Muscle of leg (tissue), 11 donors: ENCODE results near the gene ZNF618. TPM values are rescaled to one million over a fixed set of nuclear protein-coding genes. Genes with fewer than 3 reads are reported as not detected.

Experiments
- DNase-seq: peaks from one replicate; pipeline ENCODE4 v3.0.0; 2013
- H3K27ac ChIP-seq: one replicate; pipeline ENCODE4 v1.5.1; 2013; ENCODE audit warnings: mild to moderate bottlenecking, low read length, control low read depth
- H3K27me3 ChIP-seq: one replicate; pipeline ENCODE4 v1.6.1; 2013; ENCODE audit warnings: low read length; ENCODE audit not compliant: control insufficient read depth, insufficient read depth
- H3K36me3 ChIP-seq: one replicate; pipeline ENCODE4 v1.6.1; 2013; ENCODE audit warnings: low read length; ENCODE audit not compliant: control insufficient read depth, insufficient read depth
- H3K4me1 ChIP-seq: one replicate; pipeline ENCODE4 v1.6.1; 2013; ENCODE audit warnings: low read length; ENCODE audit not compliant: control insufficient read depth, insufficient read depth
- H3K4me3 ChIP-seq: one replicate; pipeline ENCODE4 v1.5.1; 2013; ENCODE audit warnings: low read length, control low read depth
- H3K9me3 ChIP-seq: replicated peaks from 2 replicates; pipeline ENCODE4 v1.6.1; 2013; ENCODE audit warnings: low read depth, low read length; ENCODE audit not compliant: control insufficient read depth
- WGBS: methylation state at CpG from one replicate; pipeline ENCODE4 v1.1.5; 2013; ENCODE audit warnings: missing lambda C conversion rate; ENCODE audit not compliant: insufficient coverage; 5-methylcytosine and 5-hydroxymethylcytosine counted together
- polyA plus RNA-seq, 8 donors: library from polyadenylated mRNA; unstranded; fragments of 120-200 nt; gene quantifications; one replicate each; pipeline versions ENCODE4 v1.2.1 to v1.2.3, GENCODE V29; 2013; ENCODE audit warnings: inconsistent platforms in 1 of 8, low replicate concordance in 1 of 8; ENCODE audit not compliant: insufficient read length in 8 of 8, insufficient read depth in 1 of 8
- total RNA-seq: library from RNA; stranded (reverse); fragments of 120-200 nt; gene quantifications from one replicate; pipeline ENCODE4 v1.2.4, GENCODE V29; 2013

Gene ZNF618
- total and polyA plus RNA-seq, 9 donors: 6.4 to 21.8 (median 16.1) TPM

DNA sequence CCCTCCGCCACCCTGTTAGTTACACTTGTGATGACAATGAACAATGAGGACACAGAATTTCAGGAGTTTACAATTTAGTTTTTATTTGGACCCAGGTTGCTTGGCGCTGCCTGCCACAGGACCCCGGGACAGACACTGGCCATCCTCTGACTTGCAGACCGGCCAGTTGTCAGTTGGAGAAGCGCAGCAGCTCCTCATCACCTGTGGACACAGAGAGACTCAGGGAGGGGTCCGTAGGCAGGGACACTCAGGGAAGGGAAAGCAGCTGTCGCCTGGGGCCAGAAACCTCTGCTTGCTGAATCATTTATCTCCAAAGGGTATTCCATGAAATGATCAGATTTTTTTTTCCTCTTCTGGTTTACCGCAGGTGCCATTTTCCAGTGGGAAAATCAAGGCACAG, 184.0 kb downstream of the ZNF618 start:
- Histone ChIP-seq H3K27me3 (no peaks in the 10 kb centered on the region), H3K4me1 (peaks cover 29% of the 10 kb centered on the region), H3K4me3 (no peak overlapping the region), H3K36me3 (no peaks in the 10 kb centered on the region), H3K9me3 (peaks cover 2% of the 10 kb centered on the region), H3K27ac (peak overlapping the region; percentile 47)
- no peak for DNase-seq
- 83% methylated on average over 5 of the region's 8 CpGs for WGBS

DNA sequence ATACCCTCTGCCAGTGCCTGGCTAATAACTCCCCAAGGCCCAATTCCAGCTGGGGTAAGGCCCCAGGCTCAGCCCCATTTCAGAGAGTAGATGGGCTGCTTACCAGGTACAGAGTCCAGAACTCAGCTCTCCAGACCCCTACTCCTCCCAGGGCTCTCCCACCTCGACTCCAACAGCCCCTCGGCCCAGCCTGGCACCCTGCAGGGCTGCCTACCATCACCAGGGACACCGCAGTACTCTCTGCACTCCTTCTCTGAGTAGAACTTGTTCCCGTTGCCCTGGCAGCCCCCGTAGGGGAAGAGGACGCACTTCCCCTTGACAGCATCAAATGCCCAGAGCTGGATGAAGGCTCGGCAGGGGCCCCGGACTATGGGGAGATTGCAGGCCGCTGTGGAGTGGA, 184.6 kb downstream of the ZNF618 start:
- peaks cover 29% of the 10 kb centered on the region for H3K4me1 ChIP-seq
- 57% methylated on average over 4 of the region's 9 CpGs for WGBS
- H3K27me3 ChIP-seq: peaks cover under 1% of the 10 kb centered on the region
- peaks cover 2% of the 10 kb centered on the region for H3K9me3 ChIP-seq
- no peak overlapping the region for H3K27ac ChIP-seq
- no peak for DNase-seq
- H3K4me3 ChIP-seq: no peak overlapping the region
- H3K36me3 ChIP-seq: no peaks in the 10 kb centered on the region

- H3K36me3 ChIP-seq: no peaks in the 10 kb centered on the region
- DNase-seq: no peak
- peaks cover 2% of the 10 kb centered on the region for H3K9me3 ChIP-seq
- 94% methylated on average over 11 of the region's 12 CpGs for WGBS
- peaks cover 29% of the 10 kb centered on the region for H3K4me1 ChIP-seq
- H3K27ac ChIP-seq: no peak overlapping the region
- peaks cover 4% of the 10 kb centered on the region for H3K27me3 ChIP-seq
- H3K4me3 ChIP-seq: no peak overlapping the region
These were observed 185.2 kb downstream of the ZNF618 start for GRCh38 chr9:114061292-114061691.

DNA sequence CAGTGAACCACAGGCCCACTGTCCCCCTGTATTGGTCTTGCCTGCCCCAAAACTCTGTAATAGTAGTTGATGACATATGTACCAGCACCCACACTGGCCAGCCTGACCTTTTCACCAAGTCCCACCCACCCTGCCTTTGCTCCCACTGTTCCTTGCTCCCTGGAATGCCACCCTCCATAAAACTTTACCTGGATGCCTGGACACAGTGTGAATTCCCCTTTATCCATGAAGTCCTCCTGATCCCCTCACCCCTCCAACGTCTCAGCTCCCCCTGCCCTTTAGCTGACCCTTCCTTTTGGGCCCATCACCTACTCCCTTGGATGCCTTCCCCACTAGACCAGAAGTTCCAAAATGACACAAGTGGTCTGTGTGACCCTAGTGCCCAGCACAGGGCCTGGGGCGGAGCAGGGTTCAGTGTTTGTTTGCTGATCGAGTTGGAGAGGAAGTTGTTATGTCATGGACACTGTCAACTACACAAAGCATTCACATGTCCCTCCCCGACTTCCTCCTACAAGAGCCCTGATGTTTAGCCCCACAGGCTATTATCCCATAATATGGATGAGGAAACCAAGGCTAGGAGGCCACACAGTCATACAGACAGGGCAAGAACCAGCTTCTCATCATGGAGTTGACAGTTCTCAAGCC, 185.8 kb downstream of the ZNF618 start:
- Histone ChIP-seq H3K9me3 (peaks cover 2% of the 10 kb centered on the region), H3K4me3 (no peak overlapping the region), H3K27ac (no peak overlapping the region), H3K27me3 (peaks cover 4% of the 10 kb centered on the region), H3K4me1 (peaks cover 29% of the 10 kb centered on the region), H3K36me3 (no peaks in the 10 kb centered on the region)
- WGBS: 78% methylated on average over 1 of the region's 4 CpGs
- DNase-seq: no peak

DNA sequence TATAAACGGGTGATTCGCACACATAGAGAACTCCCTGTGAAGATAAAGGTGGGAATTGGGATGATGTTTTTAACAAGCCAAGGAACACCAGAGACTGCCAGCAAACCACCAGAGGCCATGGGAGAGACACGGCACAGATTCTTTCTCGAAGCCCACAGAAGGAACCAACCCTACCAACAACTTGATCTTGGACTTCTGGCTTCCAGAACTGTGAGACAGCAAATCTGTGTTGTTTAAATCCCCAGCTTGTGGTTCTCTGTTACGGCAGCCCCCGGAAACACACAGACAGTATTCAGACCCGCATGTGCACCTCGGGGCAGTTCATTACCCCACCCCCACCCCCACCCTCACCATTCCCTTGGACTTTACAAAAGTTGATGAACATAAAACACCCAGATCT, 189.2 kb downstream of the ZNF618 start:
- Histone ChIP-seq H3K36me3 (no peaks in the 10 kb centered on the region), H3K9me3 (peaks cover 2% of the 10 kb centered on the region), H3K4me1 (peaks cover 4% of the 10 kb centered on the region), H3K27ac (no peak overlapping the region), H3K27me3 (peaks cover 6% of the 10 kb centered on the region), H3K4me3 (no peak overlapping the region)
- DNase-seq: no peak
- WGBS: 89% methylated on average over 3 of the region's 8 CpGs

DNA sequence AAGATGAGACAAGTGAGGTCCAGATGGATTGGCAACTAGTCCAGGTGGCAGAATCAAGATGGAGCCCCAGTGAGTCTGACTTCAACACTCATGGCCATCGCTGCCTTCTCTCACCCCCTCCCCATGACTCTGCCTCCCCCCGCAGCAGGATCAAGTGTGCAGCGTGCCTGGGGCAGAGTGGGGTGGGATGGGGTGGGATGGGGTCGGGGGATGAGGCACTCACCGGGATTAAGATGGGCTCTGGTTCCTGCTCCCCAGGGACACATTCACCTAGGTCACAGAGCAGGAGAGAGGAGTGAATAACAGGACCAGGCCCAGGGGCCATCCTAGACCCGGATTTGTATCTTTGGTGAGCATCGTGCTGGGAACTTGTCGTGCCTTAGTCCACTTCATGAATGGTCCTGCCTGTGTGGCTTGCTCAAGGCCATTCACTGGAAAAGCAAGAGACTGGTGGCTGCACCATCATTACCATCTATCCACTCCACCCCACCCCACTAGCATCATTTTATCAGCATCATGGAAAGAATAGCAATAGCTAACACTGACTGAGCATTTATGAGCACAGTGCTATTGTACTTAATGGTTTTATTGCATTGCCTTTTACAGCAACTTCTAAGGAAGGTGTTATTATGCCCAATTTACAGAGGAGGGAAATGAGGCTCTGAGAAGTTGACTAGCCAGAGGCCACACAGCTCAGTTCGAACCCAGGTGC, 193.5 kb downstream of the ZNF618 start:
- WGBS: 62% methylated on average over 6 of the region's 9 CpGs
- no peaks in the 10 kb centered on the region for H3K9me3 ChIP-seq

GRCh38 chr9:114070188-114071103, 194.3 kb downstream of the ZNF618 start:
- peaks cover 18% of the 10 kb centered on the region for H3K4me1 ChIP-seq
- no peak for DNase-seq
- no peaks in the 10 kb centered on the region for H3K36me3 ChIP-seq
- no peak overlapping the region for H3K4me3 ChIP-seq
- H3K9me3 ChIP-seq: no peaks in the 10 kb centered on the region
- H3K27ac ChIP-seq: no peak overlapping the region
- WGBS: 91% methylated on average over 13 of the region's 17 CpGs
- H3K27me3 ChIP-seq: peaks cover 6% of the 10 kb centered on the region

More for the DNA sequence above, 193.5 kb downstream of the ZNF618 start:
- H3K27me3 ChIP-seq: peaks cover 6% of the 10 kb centered on the region
- H3K4me1 ChIP-seq: peaks cover 18% of the 10 kb centered on the region
- DNase-seq: no peak
- H3K4me3 ChIP-seq: no peak overlapping the region
- no peak overlapping the region for H3K27ac ChIP-seq
- no peaks in the 10 kb centered on the region for H3K36me3 ChIP-seq

DNA sequence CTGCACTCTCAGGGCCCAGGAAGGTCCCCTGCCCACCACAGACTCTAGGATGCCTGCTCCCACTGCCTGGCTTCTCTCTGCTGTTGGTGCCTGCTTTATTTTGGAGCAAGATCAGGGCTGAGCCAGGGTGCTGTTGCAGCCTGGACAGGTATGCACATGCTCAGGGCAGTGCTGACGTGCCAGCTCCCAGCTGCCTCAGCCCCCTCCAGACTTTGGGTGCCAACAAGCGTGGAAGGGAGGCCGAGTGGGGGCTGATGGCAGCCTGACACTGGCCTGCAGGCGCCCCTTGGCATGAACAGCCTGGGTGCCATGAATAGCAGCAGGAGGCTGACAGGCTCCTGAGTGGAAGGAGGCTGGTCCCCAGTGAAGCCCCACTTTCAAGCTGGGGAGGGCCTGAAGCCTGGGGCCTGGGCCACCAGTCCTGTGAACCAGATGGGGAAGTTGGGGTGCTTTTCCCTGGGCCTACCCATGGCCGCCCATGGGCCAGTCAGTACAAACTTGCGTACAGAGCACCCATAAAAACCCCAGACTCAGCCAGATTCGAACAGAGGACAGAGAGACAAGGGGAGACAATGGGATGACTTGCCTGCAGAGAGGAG, 195.2 kb downstream of the ZNF618 start:
- Histone ChIP-seq H3K27me3 (peaks cover 11% of the 10 kb centered on the region), H3K4me3 (no peak overlapping the region), H3K4me1 (peaks cover 18% of the 10 kb centered on the region), H3K36me3 (no peaks in the 10 kb centered on the region), H3K9me3 (no peaks in the 10 kb centered on the region), H3K27ac (no peak overlapping the region)
- WGBS: 96% methylated on average over 7 of the region's 7 CpGs
- DNase-seq: no peak

- Histone ChIP-seq H3K27ac (no peak overlapping the region), H3K4me3 (no peak overlapping the region), H3K4me1 (peaks cover 18% of the 10 kb centered on the region), H3K36me3 (no peaks in the 10 kb centered on the region), H3K27me3 (peaks cover 17% of the 10 kb centered on the region), H3K9me3 (no peaks in the 10 kb centered on the region)
- WGBS: 45% methylated on average over 9 of the region's 14 CpGs
- peak; percentile 68 for DNase-seq
These were observed 196.4 kb downstream of the ZNF618 start for GRCh38 chr9:114072184-114073140.
